Activated naive CD4-positive, alpha-beta T cell treated with anti-CD3 and anti-CD28 coated beads, Interleukin-2, amount 10 ng/mL, durations not matched to agents 7 days and 5 days (primary cell): Measurements from ENCODE around the gene GOLGA8K.
"Not testable (repeated sequence)": the region's sequence is repeated elsewhere in the genome, so short reads cannot be mapped to it uniquely, and the experiment has no call there.

Experiments
- CTCF ChIA-PET: fragments of 350-600 bp; sonication (Branson Sonifier 250); formaldehyde crosslinking; loops from one replicate; lab custom pipeline; 2021; ENCODE audit warnings: antibody characterized with exemption; lab: Charles Lee
- DNase-seq: peaks from one replicate; pipeline ENCODE4 v3.0.0-alpha.2; 2020
- H3K27ac Mint-ChIP-seq: one replicate; pipeline ENCODE4 v1.8.0; 2021; ENCODE audit warnings: mild to moderate bottlenecking, moderate library complexity, mixed read lengths
- H3K27me3 Mint-ChIP-seq: one replicate; pipeline ENCODE4 v1.8.0; 2021; ENCODE audit warnings: mild to moderate bottlenecking, mixed read lengths
- H3K36me3 Mint-ChIP-seq: one replicate; pipeline ENCODE4 v1.8.0; 2021; ENCODE audit warnings: mixed read lengths
- H3K4me1 Mint-ChIP-seq: one replicate; pipeline ENCODE4 v1.8.0; 2021; ENCODE audit warnings: mixed read lengths
- H3K4me3 Mint-ChIP-seq: one replicate; pipeline ENCODE4 v1.8.0; 2021; ENCODE audit warnings: mild to moderate bottlenecking, moderate library complexity, mixed read lengths
- H3K9me3 Mint-ChIP-seq: one replicate; pipeline ENCODE4 v1.8.0; 2021; ENCODE audit warnings: mixed read lengths

Gene GOLGA8K

DNA sequence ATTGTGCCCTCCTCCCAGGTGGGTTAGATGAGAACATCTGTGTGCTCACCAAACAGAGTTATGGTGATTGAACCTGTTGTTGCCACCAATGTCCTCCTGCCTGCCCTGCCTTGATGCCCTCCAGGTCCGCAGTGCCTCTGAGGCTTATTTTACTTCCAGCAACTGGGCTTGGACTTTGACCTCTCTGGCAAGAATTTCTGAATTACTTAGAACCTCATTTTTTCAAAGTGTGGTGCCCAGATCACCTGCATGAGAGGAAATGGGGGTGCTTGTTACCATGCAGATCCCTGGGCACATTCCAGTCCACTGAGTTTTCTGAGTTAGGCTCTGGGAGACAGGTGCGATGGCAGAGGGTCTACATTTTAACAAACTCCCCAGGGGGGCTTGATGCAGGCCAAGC, 33.0 kb downstream of the GOLGA8K start:
- H3K9me3 Mint-ChIP-seq, DNase-seq, H3K36me3 Mint-ChIP-seq, H3K27ac Mint-ChIP-seq, H3K27me3 Mint-ChIP-seq, H3K4me1 Mint-ChIP-seq, H3K4me3 Mint-ChIP-seq, CTCF ChIA-PET: not testable (repeated sequence)

DNA sequence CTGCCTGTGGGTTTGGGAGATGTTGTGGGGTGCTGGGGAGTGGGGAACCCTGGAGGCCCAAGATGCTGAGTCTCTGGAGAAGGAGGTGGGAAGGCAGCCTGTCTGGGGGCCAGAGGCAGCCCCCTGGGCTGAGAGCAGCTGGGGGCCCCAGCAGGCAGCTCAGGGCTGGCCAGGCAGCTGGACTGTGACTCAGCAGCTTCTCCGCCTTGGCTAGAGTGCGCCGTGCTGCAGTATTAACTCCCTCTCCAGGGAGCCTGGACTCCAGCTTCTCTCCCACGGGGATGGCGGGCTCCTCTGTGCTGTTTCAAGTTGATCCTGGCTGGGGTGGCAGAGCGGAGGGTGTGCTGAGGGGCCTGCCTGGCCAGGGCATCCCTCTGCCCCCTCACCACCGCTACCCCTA, 36.6 kb downstream of the GOLGA8K start:
- H3K27me3 Mint-ChIP-seq, H3K27ac Mint-ChIP-seq, DNase-seq, CTCF ChIA-PET, H3K9me3 Mint-ChIP-seq, H3K4me1 Mint-ChIP-seq, H3K36me3 Mint-ChIP-seq, H3K4me3 Mint-ChIP-seq: not testable (repeated sequence)

DNA sequence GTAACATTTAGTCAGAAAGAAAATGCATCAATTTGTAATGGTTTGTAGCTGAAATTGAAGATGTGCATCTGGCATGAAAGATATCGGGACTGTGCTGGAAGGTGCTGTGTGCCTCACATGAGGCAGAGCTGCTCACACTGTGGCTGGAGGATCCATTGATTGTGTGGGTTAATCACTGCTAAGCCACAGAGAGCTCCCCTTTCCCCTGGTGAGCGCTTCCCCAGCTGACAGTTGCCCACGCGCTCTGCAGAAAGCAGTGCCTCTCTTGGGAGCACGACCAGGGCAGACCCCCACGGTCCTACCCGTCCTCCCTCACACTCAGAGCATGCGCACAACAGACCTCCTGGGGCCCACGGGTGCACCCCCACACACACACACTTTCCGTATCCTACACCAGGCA, 37.1 kb downstream of the GOLGA8K start:
- DNase-seq, H3K27ac Mint-ChIP-seq, H3K4me3 Mint-ChIP-seq, H3K4me1 Mint-ChIP-seq, H3K36me3 Mint-ChIP-seq, H3K27me3 Mint-ChIP-seq, CTCF ChIA-PET, H3K9me3 Mint-ChIP-seq: not testable (repeated sequence)

DNA sequence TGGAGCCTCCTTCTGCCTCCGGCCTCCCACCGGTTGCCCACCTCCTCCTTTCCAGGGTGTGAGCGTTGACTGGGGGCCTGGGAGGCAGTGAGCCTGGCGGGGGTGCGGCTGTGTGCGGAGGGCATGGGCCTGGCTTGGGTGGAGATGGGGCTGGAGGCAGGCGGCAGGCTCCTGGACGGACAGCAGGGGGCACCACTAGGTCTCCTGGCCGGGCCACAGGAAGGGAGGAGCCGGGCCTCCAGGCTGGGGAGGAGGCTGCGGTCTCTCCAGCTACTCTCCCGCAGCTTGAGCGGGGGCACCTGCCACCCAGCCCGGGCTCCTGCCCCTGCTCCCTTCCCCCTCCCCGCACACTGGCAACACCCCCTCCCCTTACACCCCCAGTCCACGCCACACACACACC, 38.1 kb downstream of the GOLGA8K start:
- H3K36me3 Mint-ChIP-seq, H3K9me3 Mint-ChIP-seq, H3K27ac Mint-ChIP-seq, H3K27me3 Mint-ChIP-seq, CTCF ChIA-PET, H3K4me1 Mint-ChIP-seq, H3K4me3 Mint-ChIP-seq, DNase-seq: not testable (repeated sequence)

DNA sequence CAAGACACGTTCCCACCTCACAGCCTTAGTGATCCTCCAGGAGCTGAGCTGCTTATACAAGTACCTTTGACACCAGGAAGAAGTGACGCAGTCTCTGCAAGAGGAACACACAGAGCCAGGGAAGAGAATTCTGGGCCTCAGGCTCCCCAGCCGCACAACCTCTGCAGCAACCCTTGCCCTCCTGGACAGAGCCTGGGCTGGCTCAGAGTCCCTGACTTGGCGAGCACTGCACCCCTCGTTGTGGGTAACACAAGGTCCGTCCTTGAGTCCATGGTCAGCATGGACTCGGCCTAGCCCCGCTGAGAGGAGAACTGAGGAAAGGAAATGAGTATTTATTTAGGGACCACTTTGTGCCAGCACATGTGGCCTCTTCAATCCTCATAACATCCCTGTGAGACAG, 39.6 kb downstream of the GOLGA8K start:
- DNase-seq, CTCF ChIA-PET, H3K4me1 Mint-ChIP-seq, H3K36me3 Mint-ChIP-seq, H3K27me3 Mint-ChIP-seq, H3K4me3 Mint-ChIP-seq, H3K9me3 Mint-ChIP-seq, H3K27ac Mint-ChIP-seq: not testable (repeated sequence)

DNA sequence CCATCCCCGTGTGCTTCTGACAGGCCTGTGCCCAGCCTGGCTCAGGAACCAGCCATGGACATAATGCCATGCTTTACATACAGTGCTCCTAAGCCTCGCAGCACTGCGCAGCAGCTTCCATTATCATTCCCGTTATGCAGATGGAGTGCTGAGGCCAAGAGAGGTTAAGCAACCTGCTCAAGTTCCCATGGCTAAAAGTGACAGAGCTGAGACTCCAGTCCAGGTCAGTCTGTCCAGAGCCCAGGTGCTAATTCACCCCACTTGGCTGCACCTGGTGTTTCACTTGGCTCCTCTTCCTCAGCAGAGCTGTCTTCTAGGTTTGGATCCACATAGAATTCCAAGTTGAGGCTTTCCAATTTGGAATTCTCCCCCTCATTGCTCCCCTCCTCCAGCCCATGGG, 41.4 kb downstream of the GOLGA8K start:
- H3K9me3 Mint-ChIP-seq, H3K4me3 Mint-ChIP-seq, H3K4me1 Mint-ChIP-seq, H3K36me3 Mint-ChIP-seq, CTCF ChIA-PET, H3K27me3 Mint-ChIP-seq, DNase-seq, H3K27ac Mint-ChIP-seq: not testable (repeated sequence)

DNA sequence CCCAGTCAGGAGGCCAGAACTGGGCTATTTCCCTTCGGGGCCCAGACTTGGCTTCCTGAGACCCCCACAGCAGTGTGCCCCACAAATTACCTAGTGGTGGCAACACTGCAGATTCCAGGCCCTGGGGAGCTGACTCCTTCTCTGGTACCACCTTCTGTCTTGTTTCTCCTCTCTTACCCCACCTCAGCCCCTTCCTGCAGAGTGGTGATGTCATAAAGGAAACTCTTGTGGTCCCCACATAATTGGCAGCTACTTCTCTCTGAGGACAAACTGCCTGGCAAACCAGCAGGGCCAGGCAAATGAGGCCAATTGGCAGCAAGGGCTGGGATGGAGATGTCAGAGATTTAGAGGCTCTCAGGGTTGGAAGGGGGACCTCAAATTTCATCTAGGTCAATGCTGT, 44.6 kb downstream of the GOLGA8K start:
- CTCF ChIA-PET, H3K27ac Mint-ChIP-seq, H3K4me3 Mint-ChIP-seq, DNase-seq, H3K27me3 Mint-ChIP-seq, H3K9me3 Mint-ChIP-seq, H3K4me1 Mint-ChIP-seq, H3K36me3 Mint-ChIP-seq: not testable (repeated sequence)

DNA sequence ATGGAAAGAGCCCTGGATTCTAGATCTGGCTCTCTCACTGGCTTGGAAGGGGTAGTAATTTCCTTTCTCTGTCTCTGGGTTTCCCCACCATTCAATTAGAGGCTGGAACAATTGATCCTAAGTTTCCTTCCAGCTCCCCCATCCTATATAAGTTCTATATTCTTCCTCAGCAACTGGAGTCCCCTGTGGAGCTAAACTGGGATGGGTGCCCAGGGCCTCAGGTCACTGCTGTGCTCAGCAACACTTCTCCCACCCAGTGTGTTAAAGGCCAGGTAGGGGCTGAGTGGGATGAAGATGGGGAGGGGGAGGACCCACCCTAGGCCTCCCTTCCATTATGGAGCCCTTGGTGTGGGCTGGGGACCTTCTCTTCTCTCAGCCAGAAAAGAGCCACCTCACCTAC, 46.2 kb downstream of the GOLGA8K start:
- H3K9me3 Mint-ChIP-seq, H3K27me3 Mint-ChIP-seq, H3K36me3 Mint-ChIP-seq, H3K27ac Mint-ChIP-seq, DNase-seq, H3K4me3 Mint-ChIP-seq, H3K4me1 Mint-ChIP-seq, CTCF ChIA-PET: not testable (repeated sequence)

DNA sequence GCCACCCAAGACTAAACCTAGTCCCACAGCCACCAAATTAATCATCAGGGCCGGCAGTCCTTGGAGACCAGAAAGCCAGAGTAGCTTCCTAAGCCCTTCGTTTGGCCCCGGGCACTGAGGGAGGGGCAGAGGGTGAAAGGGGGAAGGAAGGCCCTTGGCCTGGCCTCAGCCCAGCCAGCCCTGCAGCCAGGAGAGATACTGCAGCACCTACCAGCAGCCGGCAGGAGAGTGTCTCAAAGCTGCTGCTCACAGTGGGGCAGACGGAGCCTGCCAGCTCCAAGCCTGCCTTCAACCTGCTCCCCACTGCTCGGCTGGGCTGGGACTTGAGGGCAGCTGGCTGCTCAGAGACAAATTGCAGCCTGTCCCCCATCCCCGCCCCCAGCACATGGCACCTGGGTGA, 50.3 kb downstream of the GOLGA8K start:
- H3K27ac Mint-ChIP-seq, H3K9me3 Mint-ChIP-seq, DNase-seq, H3K27me3 Mint-ChIP-seq, H3K4me3 Mint-ChIP-seq, H3K36me3 Mint-ChIP-seq, H3K4me1 Mint-ChIP-seq, CTCF ChIA-PET: not testable (repeated sequence)

DNA sequence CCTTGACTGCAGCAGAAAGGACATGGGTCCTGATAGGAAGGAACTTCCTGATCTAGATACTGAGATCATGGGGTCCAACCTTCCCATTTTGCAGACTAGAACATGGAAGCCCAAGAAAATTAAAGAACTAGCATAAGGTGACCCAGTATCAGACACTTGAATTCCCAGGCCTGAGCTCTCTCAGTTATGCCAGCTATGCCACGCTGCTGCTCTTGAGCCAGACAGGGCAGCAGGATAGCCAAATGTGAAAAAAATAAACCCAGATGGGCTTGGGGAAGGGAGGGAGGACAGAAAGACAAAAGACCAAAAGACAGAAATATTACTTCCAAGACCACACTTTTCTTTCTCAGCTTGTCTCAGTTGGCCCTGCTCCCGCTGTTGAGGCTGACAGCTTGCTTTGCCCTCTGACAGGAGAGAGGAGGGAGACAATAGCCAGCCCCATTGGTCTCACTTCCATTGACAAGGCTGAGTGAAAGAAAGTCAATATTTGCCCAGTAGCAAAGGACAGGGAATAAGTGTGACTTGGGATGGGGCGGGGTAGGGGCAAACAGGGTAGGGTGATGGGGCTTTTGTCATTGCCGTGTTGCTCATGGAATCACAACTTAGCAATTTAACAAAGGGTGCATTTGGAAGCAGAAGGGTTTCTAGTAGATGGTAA, 52.4 kb downstream of the GOLGA8K start:
- H3K27me3 Mint-ChIP-seq, CTCF ChIA-PET, DNase-seq, H3K27ac Mint-ChIP-seq, H3K4me1 Mint-ChIP-seq, H3K36me3 Mint-ChIP-seq, H3K9me3 Mint-ChIP-seq, H3K4me3 Mint-ChIP-seq: not testable (repeated sequence)

DNA sequence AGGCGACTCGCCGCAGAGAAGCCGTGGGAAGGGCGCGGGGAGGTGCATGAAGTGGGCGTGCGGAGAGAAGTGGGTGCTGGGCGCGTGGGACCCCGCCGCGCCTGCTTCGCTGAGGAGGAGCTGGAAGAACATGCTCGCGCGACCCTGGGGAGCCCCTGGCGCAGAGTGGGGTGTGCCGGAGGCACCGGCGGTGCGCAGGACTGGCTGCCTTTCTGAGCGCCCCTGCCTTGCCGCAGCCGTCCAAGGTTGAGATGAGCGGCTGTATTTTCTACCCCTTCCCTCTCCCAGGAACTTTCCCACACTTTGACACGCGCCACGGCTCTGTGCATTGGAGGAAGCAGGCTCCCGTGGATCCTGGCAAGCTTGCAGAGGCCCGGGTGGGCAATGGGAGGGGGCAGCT, 56.1 kb downstream of the GOLGA8K start:
- DNase-seq, CTCF ChIA-PET, H3K9me3 Mint-ChIP-seq, H3K4me3 Mint-ChIP-seq, H3K27ac Mint-ChIP-seq, H3K36me3 Mint-ChIP-seq, H3K27me3 Mint-ChIP-seq, H3K4me1 Mint-ChIP-seq: not testable (repeated sequence)

DNA sequence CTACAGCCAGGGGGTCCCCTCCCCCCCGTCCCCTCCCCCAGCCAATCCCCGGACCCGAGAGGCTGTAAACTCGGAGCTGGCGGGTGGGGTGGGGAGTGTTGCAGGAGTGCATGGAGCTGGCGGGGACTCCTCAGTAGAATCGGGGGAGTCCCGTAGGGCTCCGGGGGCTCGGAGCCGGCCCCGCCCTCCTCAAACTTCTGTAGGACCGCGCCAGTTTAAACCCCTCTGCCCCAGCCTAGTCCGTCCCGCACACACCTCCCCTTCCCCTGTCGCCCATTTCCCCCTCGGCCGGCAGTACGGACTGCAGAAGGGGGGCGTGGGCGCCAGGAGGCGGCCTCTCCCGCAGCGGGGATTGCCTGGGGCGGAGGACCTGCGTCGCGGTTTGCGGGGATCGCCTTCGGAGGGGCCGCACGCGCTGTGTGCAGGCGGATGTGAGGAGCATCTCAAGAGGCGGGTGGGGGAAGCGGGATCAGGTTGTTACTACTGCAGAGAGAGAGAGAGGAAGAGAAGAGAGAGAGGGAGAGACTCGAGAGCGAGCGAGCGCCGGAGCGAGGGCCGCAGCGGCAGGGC, 57.0 kb downstream of the GOLGA8K start:
- H3K4me3 Mint-ChIP-seq, H3K36me3 Mint-ChIP-seq, H3K27ac Mint-ChIP-seq, CTCF ChIA-PET, H3K9me3 Mint-ChIP-seq, H3K27me3 Mint-ChIP-seq, DNase-seq, H3K4me1 Mint-ChIP-seq: not testable (repeated sequence)

DNA sequence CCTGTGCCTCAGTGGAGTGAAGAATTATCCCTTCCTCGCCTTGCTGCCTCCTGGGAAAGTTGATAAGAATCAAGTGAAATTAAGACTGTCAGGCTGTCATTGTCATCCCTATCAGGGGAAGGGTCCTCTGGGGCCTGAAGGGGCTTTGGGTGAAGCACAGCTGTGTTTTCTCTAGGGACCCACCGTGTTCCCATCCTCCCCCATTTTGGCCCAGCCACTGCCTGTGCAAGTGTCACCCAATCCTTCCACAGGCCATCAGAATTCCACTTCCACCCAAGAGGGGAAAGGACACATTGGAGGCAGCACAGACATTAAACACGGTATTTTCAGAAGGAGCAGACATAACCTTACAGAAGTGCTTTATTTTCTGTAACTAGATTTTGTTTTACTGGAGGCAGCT, 59.2 kb downstream of the GOLGA8K start:
- DNase-seq, H3K27me3 Mint-ChIP-seq, CTCF ChIA-PET, H3K4me3 Mint-ChIP-seq, H3K36me3 Mint-ChIP-seq, H3K27ac Mint-ChIP-seq, H3K4me1 Mint-ChIP-seq, H3K9me3 Mint-ChIP-seq: not testable (repeated sequence)
